Activated B cell treated with CpG ODN at 0.5 μM for 24 hours (primary cell): Measurements from ENCODE around the gene LAPTM5. TPM values are rescaled to one million over a fixed set of nuclear protein-coding genes. Genes with fewer than 3 reads are reported as not detected.

ENCODE experiments used
- ATAC-seq: fragments of 200-7000 bp; cut with Tn5 transposase; one replicate; pipeline ENCODE4 v1.10.0; 2021; ENCODE audit warnings: low read depth, mild to moderate bottlenecking, moderate library complexity
- CTCF ChIA-PET: fragments of 350-600 bp; sonication (Branson Sonifier 250); formaldehyde crosslinking; loops from one replicate; lab custom pipeline; 2021; ENCODE audit warnings: antibody characterized with exemption; lab: Charles Lee
- POLR2A ChIA-PET: fragments of 350-600 bp; sonication (Branson Sonifier 250); formaldehyde crosslinking; loops from one replicate; lab custom pipeline; 2021; ENCODE audit warnings: antibody characterized with exemption; lab: Charles Lee
- DNase-seq: peaks from one replicate; pipeline ENCODE4 v3.0.0; 2022
- H3K27ac Mint-ChIP-seq: one replicate; pipeline ENCODE4 v1.8.0; 2020; ENCODE audit warnings: mixed read lengths
- H3K27me3 Mint-ChIP-seq: one replicate; pipeline ENCODE4 v1.8.0; 2021; ENCODE audit warnings: mixed read lengths
- H3K36me3 Mint-ChIP-seq: one replicate; pipeline ENCODE4 v1.8.0; 2021; ENCODE audit warnings: low read depth, mixed read lengths
- H3K4me1 Mint-ChIP-seq: one replicate; pipeline ENCODE4 v1.8.0; 2021; ENCODE audit warnings: mixed read lengths
- H3K4me3 Mint-ChIP-seq: one replicate; pipeline ENCODE4 v1.8.0; 2020; ENCODE audit warnings: mild to moderate bottlenecking, mixed read lengths
- H3K9me3 Mint-ChIP-seq: one replicate; pipeline ENCODE4 v1.8.0; 2020; ENCODE audit warnings: mixed read lengths
- intact Hi-C: fragments of 100-400 bp; cut with micrococcal nuclease; formaldehyde crosslinking; loops from one replicate; pipeline ENCODE4 v1.15.1; 2024
- total RNA-seq: library from RNA; stranded (reverse); gene quantifications from 2 replicates; pipeline ENCODE4 v1.2.3, GENCODE V29; 2022
- TF ChIP-seq, protein P1 (sequence below): fragments of 200-600 bp; IDR thresholded peaks from one replicate; pipeline ENCODE4 v1.8.0; 2022; ENCODE audit warnings: antibody characterized with exemption, mild to moderate bottlenecking

LAPTM5 gene
- total RNA-seq, 1 donor from 2014 or later: 766 TPM

DNA sequence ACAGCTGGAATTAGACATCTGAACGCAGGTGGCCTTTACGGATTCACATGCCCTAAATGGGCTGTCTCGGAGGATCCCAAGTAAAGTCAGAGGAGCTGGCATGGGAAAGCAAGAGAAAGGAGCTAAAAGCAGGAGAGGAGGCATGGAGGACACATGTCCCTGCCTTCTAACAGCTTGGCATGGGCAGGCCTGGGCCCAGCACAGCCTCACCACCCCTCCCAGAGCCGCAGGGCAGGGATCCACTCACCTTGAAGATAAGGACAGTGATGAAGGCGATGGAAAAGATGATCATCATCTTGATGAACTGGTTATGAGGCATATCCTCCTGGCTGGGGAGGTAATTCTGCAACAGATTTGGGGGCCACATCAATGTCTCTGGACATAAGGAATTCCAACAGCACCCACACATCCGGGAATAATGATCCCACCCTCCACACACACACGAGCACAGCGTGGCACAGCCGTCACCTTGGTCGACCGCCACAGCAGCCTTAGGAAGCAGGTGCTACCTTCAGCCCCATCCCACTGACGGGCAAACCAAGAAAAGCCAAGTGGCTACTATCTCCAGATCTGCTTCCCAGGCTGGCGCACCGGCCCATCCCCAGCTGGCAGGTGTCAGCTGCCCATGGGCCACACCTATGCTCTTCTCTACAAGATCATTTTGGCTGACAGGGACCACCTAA, 20.1 kb downstream of the LAPTM5 start:
- H3K4me1 Mint-ChIP-seq: peaks cover 71% of the 10 kb centered on the region
- no peaks in the 10 kb centered on the region for H3K9me3 Mint-ChIP-seq
- POLR2A ChIA-PET: interaction anchor here (0.9 to 17.2 kb wide), 3 partner anchors 15 to 43 kb away, joined by 6 to 662 read pairs (median 7); partner anchors contain the start of gene LAPTM5
- peak overlapping the region; percentile 76 for H3K27ac Mint-ChIP-seq
- TF ChIP-seq, protein P1, sequence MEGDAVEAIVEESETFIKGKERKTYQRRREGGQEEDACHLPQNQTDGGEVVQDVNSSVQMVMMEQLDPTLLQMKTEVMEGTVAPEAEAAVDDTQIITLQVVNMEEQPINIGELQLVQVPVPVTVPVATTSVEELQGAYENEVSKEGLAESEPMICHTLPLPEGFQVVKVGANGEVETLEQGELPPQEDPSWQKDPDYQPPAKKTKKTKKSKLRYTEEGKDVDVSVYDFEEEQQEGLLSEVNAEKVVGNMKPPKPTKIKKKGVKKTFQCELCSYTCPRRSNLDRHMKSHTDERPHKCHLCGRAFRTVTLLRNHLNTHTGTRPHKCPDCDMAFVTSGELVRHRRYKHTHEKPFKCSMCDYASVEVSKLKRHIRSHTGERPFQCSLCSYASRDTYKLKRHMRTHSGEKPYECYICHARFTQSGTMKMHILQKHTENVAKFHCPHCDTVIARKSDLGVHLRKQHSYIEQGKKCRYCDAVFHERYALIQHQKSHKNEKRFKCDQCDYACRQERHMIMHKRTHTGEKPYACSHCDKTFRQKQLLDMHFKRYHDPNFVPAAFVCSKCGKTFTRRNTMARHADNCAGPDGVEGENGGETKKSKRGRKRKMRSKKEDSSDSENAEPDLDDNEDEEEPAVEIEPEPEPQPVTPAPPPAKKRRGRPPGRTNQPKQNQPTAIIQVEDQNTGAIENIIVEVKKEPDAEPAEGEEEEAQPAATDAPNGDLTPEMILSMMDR: no peak
- DNase-seq (no peak), ATAC-seq (no peak)
- intact Hi-C loops: no loop called here
- CTCF ChIA-PET: interaction anchor here (1.4 kb wide), 1 partner anchor 43 kb away, joined by 4 read pairs; no protein-coding TSS in a partner anchor
- H3K27me3 Mint-ChIP-seq: no peaks in the 10 kb centered on the region
- H3K4me3 Mint-ChIP-seq: no peak overlapping the region
- peaks cover 97% of the 10 kb centered on the region for H3K36me3 Mint-ChIP-seq

DNA sequence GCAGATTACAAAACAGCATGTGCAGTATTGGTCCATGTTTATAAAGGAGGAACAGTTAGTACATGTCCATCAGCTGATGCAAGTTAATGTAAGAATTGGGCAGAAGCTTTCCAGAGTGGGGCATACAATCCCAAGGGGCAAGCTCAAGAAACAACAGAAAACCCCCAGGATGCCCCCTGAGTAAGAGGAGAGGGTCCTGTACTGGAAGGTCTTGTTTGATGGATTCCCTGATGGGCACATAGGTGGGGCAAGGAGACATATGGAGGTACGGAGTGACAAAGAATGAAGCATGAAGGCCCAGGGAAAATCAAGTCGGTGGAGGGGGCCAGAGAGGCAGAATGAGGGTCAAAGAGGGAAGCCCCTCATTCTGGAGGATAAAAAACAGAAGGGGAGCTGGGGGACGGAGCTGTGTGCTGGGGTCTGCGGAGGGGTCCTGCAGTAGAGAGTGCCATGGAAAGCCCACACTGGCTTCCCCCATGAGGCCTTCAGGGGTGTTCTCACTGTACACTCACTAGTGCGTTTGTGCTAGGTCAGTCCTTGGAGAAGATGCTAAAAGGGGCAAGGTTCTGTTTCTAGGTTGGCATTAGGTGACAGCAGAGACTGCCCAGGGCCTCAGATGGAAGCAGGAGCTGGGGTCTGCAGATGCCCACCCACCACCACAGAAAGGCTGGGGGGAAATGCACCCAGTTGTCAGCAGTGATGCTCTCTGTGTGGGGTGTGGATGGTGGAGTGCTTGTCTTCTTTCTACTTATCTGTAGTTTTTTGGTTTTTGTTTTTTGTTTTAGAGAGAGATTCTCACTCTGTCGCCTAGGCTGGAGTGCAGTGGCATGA, 21.7 kb downstream of the LAPTM5 start:
- H3K4me3 Mint-ChIP-seq: no peak overlapping the region
- intact Hi-C loops: no loop called here
- POLR2A ChIA-PET: interaction anchor here (0.5 to 17.2 kb wide), 5 partner anchors 16 to 43 kb away, joined by 6 to 662 read pairs (median 7); partner anchors contain the start of gene LAPTM5

DNA sequence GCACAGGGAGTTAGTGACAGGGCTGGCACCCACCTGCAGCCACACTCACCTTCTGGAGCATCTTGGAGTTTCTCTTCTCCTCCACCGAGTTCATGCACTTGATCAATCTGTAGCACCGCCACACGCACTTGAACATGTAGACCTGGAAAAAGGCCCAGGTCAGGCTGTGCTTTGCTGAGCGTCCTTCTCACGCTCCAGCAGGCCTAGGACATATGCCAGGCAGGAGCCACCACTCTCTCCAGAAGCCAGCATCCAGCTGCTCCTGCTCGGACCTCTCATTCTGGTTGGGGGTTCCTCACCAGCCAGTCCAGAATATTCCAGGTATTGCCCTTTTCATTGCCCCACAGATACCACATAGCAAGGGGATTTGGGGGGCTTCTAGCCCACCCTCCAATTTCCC, 22.4 kb downstream of the LAPTM5 start:
- POLR2A ChIA-PET: interaction anchor here (1.2 to 17.2 kb wide), 3 partner anchors 16 to 44 kb away, joined by 7 to 662 read pairs (median 24); partner anchors contain the start of gene LAPTM5

More for the DNA sequence above, 21.7 kb downstream of the LAPTM5 start:
- Mint-ChIP-seq H3K27ac (peak overlapping the region; percentile 66), H3K36me3 (peaks cover 87% of the 10 kb centered on the region), H3K4me1 (peaks cover 70% of the 10 kb centered on the region), H3K27me3 (no peaks in the 10 kb centered on the region), H3K9me3 (no peaks in the 10 kb centered on the region)
- CTCF ChIA-PET: interaction anchor here (1.0 kb wide), 2 partner anchors 15 to 44 kb away, joined by 3 read pairs; no protein-coding TSS in a partner anchor
- ATAC-seq (no peak), DNase-seq (no peak)
- TF ChIP-seq, protein P1: no peak

DNA sequence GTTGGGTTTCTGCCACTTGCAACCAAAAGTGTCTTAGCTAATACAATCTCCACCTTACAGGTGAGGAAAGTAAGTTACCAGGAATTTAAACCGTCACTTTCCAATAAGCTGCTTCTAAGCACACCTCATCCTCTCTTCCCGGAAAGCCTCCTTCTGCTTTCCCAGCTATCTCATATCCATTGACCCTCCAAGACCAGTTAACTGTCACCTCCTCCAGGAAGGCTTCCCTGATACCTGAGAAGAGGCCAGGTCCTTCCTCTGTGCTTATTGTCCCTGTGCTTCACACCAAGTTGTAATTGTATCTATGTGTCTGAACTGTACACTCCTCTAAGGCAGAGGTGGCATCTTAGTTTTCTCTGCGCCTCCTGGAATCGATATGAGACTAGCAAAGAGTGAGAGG, 23.0 kb downstream of the LAPTM5 start:
- H3K4me3 Mint-ChIP-seq: no peak overlapping the region
- H3K4me1 Mint-ChIP-seq: peaks cover 71% of the 10 kb centered on the region

More for the DNA sequence above, 22.4 kb downstream of the LAPTM5 start:
- H3K4me1 Mint-ChIP-seq: peaks cover 71% of the 10 kb centered on the region
- H3K27me3 Mint-ChIP-seq: no peaks in the 10 kb centered on the region
- H3K27ac Mint-ChIP-seq: peak overlapping the region; percentile 0
- CTCF ChIA-PET: interaction anchor here (1.0 kb wide), 2 partner anchors 15 to 45 kb away, joined by 3 read pairs; no protein-coding TSS in a partner anchor
- intact Hi-C loops: no loop called here
- H3K4me3 Mint-ChIP-seq: no peak overlapping the region
- DNase-seq (no peak), ATAC-seq (no peak)
- peaks cover 81% of the 10 kb centered on the region for H3K36me3 Mint-ChIP-seq
- TF ChIP-seq, protein P1: no peak
- H3K9me3 Mint-ChIP-seq: no peaks in the 10 kb centered on the region

More for the DNA sequence above, 23.0 kb downstream of the LAPTM5 start:
- intact Hi-C loops: loop anchor here (5.0 kb wide), 1 partner anchor 193 kb away; no protein-coding TSS in a partner anchor
- DNase-seq (no peak), ATAC-seq (no peak)
- ChIA-PET CTCF (interaction anchor here (0.6 kb wide), 1 partner anchor 193 kb away, joined by 3 read pairs; no protein-coding TSS in a partner anchor), POLR2A (interaction anchor here (1.2 to 17.2 kb wide), 4 partner anchors 10 to 44 kb away, joined by 4 to 662 read pairs (median 16); partner anchors contain the start of gene LAPTM5)
- H3K36me3 Mint-ChIP-seq: peaks cover 76% of the 10 kb centered on the region
- no peaks in the 10 kb centered on the region for H3K27me3 Mint-ChIP-seq
- H3K9me3 Mint-ChIP-seq: no peaks in the 10 kb centered on the region
- peak overlapping the region; percentile 0 for H3K27ac Mint-ChIP-seq
- TF ChIP-seq, protein P1: no peak
